SK-N-SH treated with all-trans-retinoic acid at 6 μM for 48 hours (cell line): ENCODE results near the gene WNT9B.

Experiments
- ATAC-seq: fragments of 200-7000 bp; cut with Tn5 transposase; 3 replicates; pipeline ENCODE4 v1.9.1; 2020; ENCODE audit warnings: mild to moderate bottlenecking, moderate library complexity
- ARNTL ChIP-seq: fragments of 450-650 bp; formaldehyde crosslinking; IDR thresholded peaks from 2 replicates; pipeline ENCODE4 v1.5.0; 2020; ENCODE audit warnings: low read depth, mild to moderate bottlenecking, moderate library complexity, borderline replicate concordance
- BACH2 ChIP-seq: fragments of 250-450 bp; sonication (Bioruptor Pico); IDR thresholded peaks from 2 replicates; pipeline ENCODE4 v1.9.0; 2021; ENCODE audit warnings: mild to moderate bottlenecking, borderline replicate concordance
- CSDC2 ChIP-seq: fragments of 250-450 bp; sonication (Bioruptor Pico); IDR thresholded peaks from 2 replicates; pipeline ENCODE4 v1.5.0; 2020; ENCODE audit warnings: mild to moderate bottlenecking, moderate library complexity
- ESRRG ChIP-seq: fragments of 250-450 bp; sonication (Bioruptor Pico); IDR thresholded peaks from 2 replicates; pipeline ENCODE4 v1.6.1; 2021; ENCODE audit warnings: mild to moderate bottlenecking
- GLIS3 ChIP-seq: fragments of 250-450 bp; sonication (Bioruptor Pico); IDR thresholded peaks from 2 replicates; pipeline ENCODE4 v1.5.0; 2020; ENCODE audit warnings: mild to moderate bottlenecking, moderate library complexity
- ISL1 ChIP-seq: fragments of 250-450 bp; sonication (Bioruptor Pico); IDR thresholded peaks from 2 replicates; pipeline ENCODE4 v2.1.2; 2022; ENCODE audit warnings: mild to moderate bottlenecking, moderate library complexity
- OSR1 ChIP-seq: fragments of 250-450 bp; sonication (Bioruptor Pico); IDR thresholded peaks from 2 replicates; pipeline ENCODE4 v1.8.0; 2022; ENCODE audit warnings: moderate library complexity, mild to moderate bottlenecking, inconsistent platforms
- POU6F1 ChIP-seq: fragments of 250-450 bp; sonication (Bioruptor Pico); IDR thresholded peaks from 2 replicates; pipeline ENCODE4 v1.8.0; 2021; ENCODE audit warnings: low read depth, mild to moderate bottlenecking, moderate library complexity, borderline replicate concordance
- PPARA ChIP-seq: fragments of 250-450 bp; sonication (Bioruptor Pico); IDR thresholded peaks from 2 replicates; pipeline ENCODE4 v1.5.0; 2020; ENCODE audit warnings: mild to moderate bottlenecking, borderline replicate concordance
- RARB ChIP-seq: fragments of 250-450 bp; sonication (Bioruptor Pico); IDR thresholded peaks from 2 replicates; pipeline ENCODE4 v1.8.0; 2021; ENCODE audit warnings: mild to moderate bottlenecking, moderate library complexity
- SNAI2 ChIP-seq: fragments of 250-450 bp; sonication (Bioruptor Pico); IDR thresholded peaks from 2 replicates; pipeline ENCODE4 v1.5.0; 2020; ENCODE audit warnings: mild to moderate bottlenecking, moderate library complexity
- TCF4 ChIP-seq: fragments of 250-450 bp; sonication (Bioruptor Pico); IDR thresholded peaks from 2 replicates; pipeline ENCODE4 v1.8.0; 2021; ENCODE audit warnings: mild to moderate bottlenecking, moderate library complexity, borderline replicate concordance
- TOX ChIP-seq: fragments of 250-450 bp; sonication (Bioruptor Pico); IDR thresholded peaks from 2 replicates; pipeline ENCODE4 v1.8.0; 2021; ENCODE audit warnings: mild to moderate bottlenecking, moderate library complexity, borderline replicate concordance
- ZC3H10 ChIP-seq: fragments of 250-450 bp; sonication (Bioruptor Pico); IDR thresholded peaks from 2 replicates; pipeline ENCODE4 v1.5.1; 2021; ENCODE audit warnings: mild to moderate bottlenecking, moderate library complexity
- ZFP3 ChIP-seq: fragments of 250-450 bp; sonication (Bioruptor Pico); IDR thresholded peaks from 2 replicates; pipeline ENCODE4 v1.5.0; 2020; ENCODE audit warnings: mild to moderate bottlenecking, moderate library complexity
- ZFP30 ChIP-seq: fragments of 450-650 bp; formaldehyde crosslinking; IDR thresholded peaks from 2 replicates; pipeline ENCODE4 v1.5.0; 2022; ENCODE audit warnings: mild to moderate bottlenecking, moderate library complexity
- ZNF565 ChIP-seq: fragments of 450-650 bp; formaldehyde crosslinking; conservative IDR thresholded peaks from 2 replicates; pipeline ENCODE4 v1.5.0; 2020; ENCODE audit warnings: low read depth, mild to moderate bottlenecking, moderate library complexity
- ZNF70 ChIP-seq: fragments of 450-650 bp; formaldehyde crosslinking; IDR thresholded peaks from 2 replicates; pipeline ENCODE4 v1.5.0; 2020; ENCODE audit warnings: mild to moderate bottlenecking, moderate library complexity
- ZNF8 ChIP-seq: fragments of 450-650 bp; formaldehyde crosslinking; IDR thresholded peaks from 2 replicates; pipeline ENCODE4 v1.5.0; 2020; ENCODE audit warnings: mild to moderate bottlenecking, moderate library complexity
- TF ChIP-seq, protein P1 (sequence below): fragments of 250-450 bp; sonication (Bioruptor Pico); IDR thresholded peaks from 2 replicates; pipeline ENCODE4 v1.5.1; 2020; ENCODE audit warnings: low read depth, mild to moderate bottlenecking, moderate library complexity
- TF ChIP-seq, protein P2 (sequence below): fragments of 250-450 bp; sonication (Bioruptor Pico); IDR thresholded peaks from 2 replicates; pipeline ENCODE4 v1.8.0; 2020; ENCODE audit warnings: mild to moderate bottlenecking, moderate library complexity, borderline replicate concordance
- TF ChIP-seq, protein P3 (sequence below): fragments of 250-450 bp; sonication (Bioruptor Pico); IDR thresholded peaks from 2 replicates; pipeline ENCODE4 v1.5.1; 2021; ENCODE audit warnings: mild to moderate bottlenecking, moderate library complexity
- TF ChIP-seq, protein P4 (sequence below): fragments of 250-450 bp; sonication (Bioruptor Pico); IDR thresholded peaks from 2 replicates; pipeline ENCODE4 v1.5.0; 2020; ENCODE audit warnings: mild to moderate bottlenecking, moderate library complexity

The WNT9B gene

DNA sequence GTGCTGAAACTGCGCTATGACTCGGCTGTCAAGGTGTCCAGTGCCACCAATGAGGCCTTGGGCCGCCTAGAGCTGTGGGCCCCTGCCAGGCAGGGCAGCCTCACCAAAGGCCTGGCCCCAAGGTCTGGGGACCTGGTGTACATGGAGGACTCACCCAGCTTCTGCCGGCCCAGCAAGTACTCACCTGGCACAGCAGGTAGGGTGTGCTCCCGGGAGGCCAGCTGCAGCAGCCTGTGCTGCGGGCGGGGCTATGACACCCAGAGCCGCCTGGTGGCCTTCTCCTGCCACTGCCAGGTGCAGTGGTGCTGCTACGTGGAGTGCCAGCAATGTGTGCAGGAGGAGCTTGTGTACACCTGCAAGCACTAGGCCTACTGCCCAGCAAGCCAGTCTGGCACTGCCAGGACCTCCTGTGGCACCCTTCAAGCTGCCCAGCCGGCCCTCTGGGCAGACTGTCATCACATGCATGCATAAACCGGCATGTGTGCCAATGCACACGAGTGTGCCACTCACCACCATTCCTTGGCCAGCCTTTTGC, 25.0 kb downstream of the WNT9B start:
- TF ChIP-seq ZNF565 (no peak), TCF4 (CRISPR knock-in tag) (no peak), SNAI2 (CRISPR knock-in tag) (no peak), ZC3H10 (CRISPR knock-in tag) (no peak), TOX (CRISPR knock-in tag) (no peak), RARB (CRISPR knock-in tag) (no peak), OSR1 (CRISPR knock-in tag) (no peak), ZNF70 (CRISPR knock-in tag) (no peak), ESRRG (CRISPR knock-in tag) (no peak), ZFP3 (no peak), POU6F1 (CRISPR knock-in tag) (no peak), ZFP30 (CRISPR knock-in tag) (no peak), ARNTL (CRISPR knock-in tag) (no peak), GLIS3 (CRISPR knock-in tag) (no peak), PPARA (CRISPR knock-in tag) (no peak)
- TF ChIP-seq, protein P1, sequence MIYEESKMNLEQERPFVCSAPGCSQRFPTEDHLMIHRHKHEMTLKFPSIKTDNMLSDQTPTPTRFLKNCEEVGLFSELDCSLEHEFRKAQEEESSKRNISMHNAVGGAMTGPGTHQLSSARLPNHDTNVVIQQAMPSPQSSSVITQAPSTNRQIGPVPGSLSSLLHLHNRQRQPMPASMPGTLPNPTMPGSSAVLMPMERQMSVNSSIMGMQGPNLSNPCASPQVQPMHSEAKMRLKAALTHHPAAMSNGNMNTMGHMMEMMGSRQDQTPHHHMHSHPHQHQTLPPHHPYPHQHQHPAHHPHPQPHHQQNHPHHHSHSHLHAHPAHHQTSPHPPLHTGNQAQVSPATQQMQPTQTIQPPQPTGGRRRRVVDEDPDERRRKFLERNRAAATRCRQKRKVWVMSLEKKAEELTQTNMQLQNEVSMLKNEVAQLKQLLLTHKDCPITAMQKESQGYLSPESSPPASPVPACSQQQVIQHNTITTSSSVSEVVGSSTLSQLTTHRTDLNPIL = no peak
- TF ChIP-seq, protein P2, sequence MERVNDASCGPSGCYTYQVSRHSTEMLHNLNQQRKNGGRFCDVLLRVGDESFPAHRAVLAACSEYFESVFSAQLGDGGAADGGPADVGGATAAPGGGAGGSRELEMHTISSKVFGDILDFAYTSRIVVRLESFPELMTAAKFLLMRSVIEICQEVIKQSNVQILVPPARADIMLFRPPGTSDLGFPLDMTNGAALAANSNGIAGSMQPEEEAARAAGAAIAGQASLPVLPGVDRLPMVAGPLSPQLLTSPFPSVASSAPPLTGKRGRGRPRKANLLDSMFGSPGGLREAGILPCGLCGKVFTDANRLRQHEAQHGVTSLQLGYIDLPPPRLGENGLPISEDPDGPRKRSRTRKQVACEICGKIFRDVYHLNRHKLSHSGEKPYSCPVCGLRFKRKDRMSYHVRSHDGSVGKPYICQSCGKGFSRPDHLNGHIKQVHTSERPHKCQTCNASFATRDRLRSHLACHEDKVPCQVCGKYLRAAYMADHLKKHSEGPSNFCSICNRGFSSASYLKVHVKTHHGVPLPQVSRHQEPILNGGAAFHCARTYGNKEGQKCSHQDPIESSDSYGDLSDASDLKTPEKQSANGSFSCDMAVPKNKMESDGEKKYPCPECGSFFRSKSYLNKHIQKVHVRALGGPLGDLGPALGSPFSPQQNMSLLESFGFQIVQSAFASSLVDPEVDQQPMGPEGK (CRISPR knock-in tag) = no peak
- TF ChIP-seq, protein P3, sequence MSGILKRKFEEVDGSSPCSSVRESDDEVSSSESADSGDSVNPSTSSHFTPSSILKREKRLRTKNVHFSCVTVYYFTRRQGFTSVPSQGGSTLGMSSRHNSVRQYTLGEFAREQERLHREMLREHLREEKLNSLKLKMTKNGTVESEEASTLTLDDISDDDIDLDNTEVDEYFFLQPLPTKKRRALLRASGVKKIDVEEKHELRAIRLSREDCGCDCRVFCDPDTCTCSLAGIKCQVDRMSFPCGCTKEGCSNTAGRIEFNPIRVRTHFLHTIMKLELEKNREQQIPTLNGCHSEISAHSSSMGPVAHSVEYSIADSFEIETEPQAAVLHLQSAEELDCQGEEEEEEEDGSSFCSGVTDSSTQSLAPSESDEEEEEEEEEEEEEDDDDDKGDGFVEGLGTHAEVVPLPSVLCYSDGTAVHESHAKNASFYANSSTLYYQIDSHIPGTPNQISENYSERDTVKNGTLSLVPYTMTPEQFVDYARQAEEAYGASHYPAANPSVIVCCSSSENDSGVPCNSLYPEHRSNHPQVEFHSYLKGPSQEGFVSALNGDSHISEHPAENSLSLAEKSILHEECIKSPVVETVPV (CRISPR knock-in tag) = no peak
- ATAC-seq = peak; percentile 71

DNA sequence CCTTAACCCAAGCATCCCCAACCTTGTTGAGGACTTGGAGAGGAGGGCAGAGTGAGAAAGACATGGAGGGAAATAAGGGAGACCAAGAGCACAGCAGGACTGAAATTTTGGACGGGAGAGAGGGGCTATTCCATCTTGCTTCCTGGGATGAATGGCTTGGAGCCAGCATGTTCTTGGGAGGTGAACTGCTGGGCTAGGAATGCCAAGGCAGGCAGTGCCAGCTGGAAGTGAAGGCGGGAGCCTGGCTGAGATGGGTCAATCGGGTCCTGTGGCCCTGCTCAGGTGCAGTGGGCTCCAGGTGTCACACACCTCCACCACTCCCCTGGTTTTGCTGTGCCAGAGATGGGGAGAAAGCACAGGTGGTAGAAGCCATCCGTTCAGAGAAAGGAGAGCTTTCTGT, 25.5 kb downstream of the WNT9B start:
- no peak for TF ChIP-seq ARNTL (CRISPR knock-in tag)
- TF ChIP-seq CSDC2 = no peak
- no peak for TF ChIP-seq TCF4 (CRISPR knock-in tag)
- TF ChIP-seq RARB (CRISPR knock-in tag) = no peak
- TF ChIP-seq ISL1 = no peak
- TF ChIP-seq BACH2 (CRISPR knock-in tag) = no peak
- TF ChIP-seq SNAI2 (CRISPR knock-in tag) = no peak
- TF ChIP-seq, protein P1 = no peak
- TF ChIP-seq ZNF565 = no peak
- no peak for TF ChIP-seq ZFP30 (CRISPR knock-in tag)
- TF ChIP-seq ZFP3 = no peak
- TF ChIP-seq, protein P4, sequence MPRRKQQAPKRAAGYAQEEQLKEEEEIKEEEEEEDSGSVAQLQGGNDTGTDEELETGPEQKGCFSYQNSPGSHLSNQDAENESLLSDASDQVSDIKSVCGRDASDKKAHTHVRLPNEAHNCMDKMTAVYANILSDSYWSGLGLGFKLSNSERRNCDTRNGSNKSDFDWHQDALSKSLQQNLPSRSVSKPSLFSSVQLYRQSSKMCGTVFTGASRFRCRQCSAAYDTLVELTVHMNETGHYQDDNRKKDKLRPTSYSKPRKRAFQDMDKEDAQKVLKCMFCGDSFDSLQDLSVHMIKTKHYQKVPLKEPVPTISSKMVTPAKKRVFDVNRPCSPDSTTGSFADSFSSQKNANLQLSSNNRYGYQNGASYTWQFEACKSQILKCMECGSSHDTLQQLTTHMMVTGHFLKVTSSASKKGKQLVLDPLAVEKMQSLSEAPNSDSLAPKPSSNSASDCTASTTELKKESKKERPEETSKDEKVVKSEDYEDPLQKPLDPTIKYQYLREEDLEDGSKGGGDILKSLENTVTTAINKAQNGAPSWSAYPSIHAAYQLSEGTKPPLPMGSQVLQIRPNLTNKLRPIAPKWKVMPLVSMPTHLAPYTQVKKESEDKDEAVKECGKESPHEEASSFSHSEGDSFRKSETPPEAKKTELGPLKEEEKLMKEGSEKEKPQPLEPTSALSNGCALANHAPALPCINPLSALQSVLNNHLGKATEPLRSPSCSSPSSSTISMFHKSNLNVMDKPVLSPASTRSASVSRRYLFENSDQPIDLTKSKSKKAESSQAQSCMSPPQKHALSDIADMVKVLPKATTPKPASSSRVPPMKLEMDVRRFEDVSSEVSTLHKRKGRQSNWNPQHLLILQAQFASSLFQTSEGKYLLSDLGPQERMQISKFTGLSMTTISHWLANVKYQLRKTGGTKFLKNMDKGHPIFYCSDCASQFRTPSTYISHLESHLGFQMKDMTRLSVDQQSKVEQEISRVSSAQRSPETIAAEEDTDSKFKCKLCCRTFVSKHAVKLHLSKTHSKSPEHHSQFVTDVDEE (CRISPR knock-in tag) = no peak
- no peak for TF ChIP-seq GLIS3 (CRISPR knock-in tag)
- TF ChIP-seq ZNF8 (CRISPR knock-in tag) = no peak
- no peak for TF ChIP-seq OSR1 (CRISPR knock-in tag)
- TF ChIP-seq ESRRG (CRISPR knock-in tag) = no peak
- TF ChIP-seq PPARA (CRISPR knock-in tag) = no peak
- no peak for ATAC-seq
